GM13976 (cell line): ENCODE results near the gene CDRT4.

ENCODE experiments used
- DNase-seq: peaks from one replicate; pipeline ENCODE4 v3.0.0; 2012; ENCODE audit warnings: low spot score
- in situ Hi-C: fragments of 300-500 bp; cut with MboI; formaldehyde crosslinking; loops from one replicate; pipeline ENCODE4 v1.12.0; 2022; ENCODE audit warnings: low sequenced_read_pairs, mixed read lengths, inconsistent platforms; ENCODE audit not compliant: unreplicated experiment
- TF ChIP-seq, protein P1 (sequence below): IDR thresholded peaks from 2 replicates; pipeline ENCODE4 v1.5.1; 2012; ENCODE audit warnings: borderline replicate concordance, mild to moderate bottlenecking; ENCODE audit not compliant: insufficient read depth; ENCODE audit errors: extremely low read depth, missing control alignments, control extremely low read depth

The CDRT4 gene

GRCh38 chr17:15411384-15412198 lies 55.8 kb downstream of the CDRT4 start:
- DNase-seq: no peak
- TF ChIP-seq, protein P1, sequence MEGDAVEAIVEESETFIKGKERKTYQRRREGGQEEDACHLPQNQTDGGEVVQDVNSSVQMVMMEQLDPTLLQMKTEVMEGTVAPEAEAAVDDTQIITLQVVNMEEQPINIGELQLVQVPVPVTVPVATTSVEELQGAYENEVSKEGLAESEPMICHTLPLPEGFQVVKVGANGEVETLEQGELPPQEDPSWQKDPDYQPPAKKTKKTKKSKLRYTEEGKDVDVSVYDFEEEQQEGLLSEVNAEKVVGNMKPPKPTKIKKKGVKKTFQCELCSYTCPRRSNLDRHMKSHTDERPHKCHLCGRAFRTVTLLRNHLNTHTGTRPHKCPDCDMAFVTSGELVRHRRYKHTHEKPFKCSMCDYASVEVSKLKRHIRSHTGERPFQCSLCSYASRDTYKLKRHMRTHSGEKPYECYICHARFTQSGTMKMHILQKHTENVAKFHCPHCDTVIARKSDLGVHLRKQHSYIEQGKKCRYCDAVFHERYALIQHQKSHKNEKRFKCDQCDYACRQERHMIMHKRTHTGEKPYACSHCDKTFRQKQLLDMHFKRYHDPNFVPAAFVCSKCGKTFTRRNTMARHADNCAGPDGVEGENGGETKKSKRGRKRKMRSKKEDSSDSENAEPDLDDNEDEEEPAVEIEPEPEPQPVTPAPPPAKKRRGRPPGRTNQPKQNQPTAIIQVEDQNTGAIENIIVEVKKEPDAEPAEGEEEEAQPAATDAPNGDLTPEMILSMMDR: no peak
- in situ Hi-C loops: no loop called here

DNA sequence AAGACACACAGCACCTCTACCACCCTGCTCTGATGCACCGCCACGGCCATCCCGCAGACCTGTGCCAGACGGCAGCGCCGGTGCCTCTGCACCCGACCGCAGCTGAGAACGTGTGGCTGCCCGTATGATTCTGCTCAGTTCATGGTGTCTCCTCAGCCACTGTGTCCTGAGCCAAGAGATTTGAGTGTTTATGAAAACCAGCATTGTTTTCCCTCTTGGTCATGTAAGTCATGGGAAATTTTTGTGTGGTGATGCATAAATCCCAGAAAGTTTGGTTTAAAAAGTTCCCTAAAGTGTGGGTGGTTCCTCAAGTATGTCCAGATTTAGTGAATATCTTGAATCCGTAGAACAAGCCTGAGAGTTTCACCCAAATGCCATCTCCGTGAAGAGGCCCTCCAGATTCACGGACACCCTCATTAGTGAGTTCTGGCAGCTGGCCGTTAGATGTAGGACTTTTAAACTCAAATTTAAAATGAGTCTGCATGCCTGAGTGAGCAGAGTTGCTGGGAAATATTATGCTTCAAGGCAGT lies 57.6 kb downstream of the CDRT4 start:
- in situ Hi-C loops: no loop called here

DNA sequence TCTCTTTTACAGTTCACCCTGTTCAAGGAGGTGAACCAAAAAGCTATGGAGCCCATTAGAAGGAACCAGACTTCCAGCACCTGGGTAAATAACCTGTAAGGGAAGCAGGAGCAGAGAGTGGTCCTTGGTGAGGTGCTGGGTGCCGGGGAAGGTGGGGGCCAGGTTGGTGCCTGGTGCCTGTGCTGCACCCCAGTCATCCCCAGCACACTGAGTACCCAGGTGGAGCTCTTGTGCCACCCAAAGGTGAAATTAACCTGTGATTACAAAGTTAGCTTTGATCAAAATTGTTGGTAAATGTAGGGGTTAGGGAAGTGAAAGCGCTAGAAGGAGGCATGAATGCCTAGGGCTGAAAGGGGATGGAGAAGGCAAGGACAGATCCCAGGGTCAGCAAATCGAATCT lies 58.6 kb downstream of the CDRT4 start:
- TF ChIP-seq, protein P1: no peak
- in situ Hi-C loops: no loop called here
- DNase-seq: no peak

More for the DNA sequence above, 57.6 kb downstream of the CDRT4 start:
- TF ChIP-seq, protein P1: no peak
- DNase-seq: no peak

DNA sequence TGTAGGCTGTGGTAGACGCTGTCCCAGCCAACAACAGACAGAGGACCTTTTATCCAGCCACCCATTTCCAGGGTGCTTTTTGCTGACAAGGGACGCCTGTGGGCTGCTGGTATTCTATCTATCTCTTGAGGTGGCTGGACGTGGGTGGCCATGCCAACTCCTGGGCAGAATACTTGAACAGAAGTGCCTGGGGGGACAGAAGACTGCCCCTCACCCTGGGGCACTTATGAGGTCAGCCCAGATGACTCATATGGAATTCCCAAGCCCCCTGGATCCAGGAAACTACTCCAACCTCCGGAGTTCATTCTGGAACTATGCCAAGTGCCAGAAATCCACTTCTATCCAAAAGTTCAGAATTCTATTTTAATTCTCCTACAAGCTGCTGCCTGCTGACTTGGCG lies 61.3 kb downstream of the CDRT4 start:
- DNase-seq: no peak
- TF ChIP-seq, protein P1: no peak
- in situ Hi-C loops: no loop called here

DNA sequence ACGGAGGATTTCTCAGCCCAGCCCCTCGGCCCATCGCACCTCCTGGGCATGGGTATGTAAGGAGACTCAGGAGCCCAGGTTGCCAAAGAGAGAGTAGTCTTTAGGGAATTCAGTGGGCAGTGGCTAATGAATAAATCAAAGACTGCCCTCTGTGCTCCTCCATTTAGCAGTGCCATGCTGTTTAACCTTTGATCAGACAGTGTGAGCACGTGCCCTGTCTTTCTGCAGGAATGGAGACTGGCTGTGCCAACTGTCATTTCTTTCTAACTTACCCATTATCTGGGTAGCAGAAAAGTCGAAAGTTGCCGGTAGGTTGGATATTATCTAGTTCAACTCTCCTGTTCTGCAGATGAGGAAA lies 62.4 kb downstream of the CDRT4 start:
- in situ Hi-C loops: no loop called here
- TF ChIP-seq, protein P1: no peak
- no peak for DNase-seq

DNA sequence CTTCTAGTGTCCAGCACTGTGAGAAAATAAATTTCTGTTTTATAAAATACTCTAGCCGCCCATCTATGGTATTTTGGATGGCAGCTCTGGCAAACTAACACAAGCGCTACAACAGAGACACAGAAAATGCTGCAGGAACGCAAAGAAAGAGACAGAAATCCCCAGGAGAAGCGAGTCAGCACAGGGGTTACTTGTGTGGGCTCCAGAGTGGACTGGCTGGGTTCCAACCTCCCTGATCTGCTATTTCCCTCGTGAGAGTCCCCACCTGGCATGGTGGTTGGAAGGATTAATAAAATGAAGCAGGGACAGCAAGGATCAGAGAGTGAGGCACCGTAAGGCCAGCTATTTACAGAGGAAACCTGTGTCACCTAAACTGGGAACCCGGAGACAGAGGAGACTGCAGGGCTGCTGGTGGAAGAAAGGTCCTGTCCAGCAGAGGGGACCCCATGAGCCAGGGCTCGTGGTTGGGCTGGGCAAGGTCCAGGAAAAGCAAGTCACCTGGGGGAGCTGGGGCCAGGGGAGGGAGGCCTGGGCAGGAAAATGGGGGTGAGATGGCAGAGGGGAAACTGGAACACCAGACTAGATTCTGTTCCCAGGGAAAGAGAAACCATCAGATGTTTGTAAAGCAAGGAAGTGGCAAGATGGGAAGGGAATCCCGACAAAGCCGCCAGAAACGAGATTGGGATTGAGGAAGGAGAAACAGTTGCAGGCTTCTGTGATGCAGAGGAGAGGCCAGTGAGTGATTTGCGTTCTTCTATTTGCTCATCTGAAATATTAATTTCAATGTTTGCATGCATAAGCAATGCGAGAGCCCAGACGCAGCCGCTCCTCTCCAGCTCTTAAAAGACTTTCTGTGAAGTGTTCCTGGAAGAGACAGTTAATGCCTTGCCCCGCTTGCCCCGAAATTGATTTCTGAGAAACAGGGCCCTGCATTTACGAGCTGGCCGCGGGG lies 63.0 kb downstream of the CDRT4 start:
- in situ Hi-C loops: no loop called here
- no peak for DNase-seq
- TF ChIP-seq, protein P1: no peak
